Spleen (tissue), 11 donors: ENCODE data around the gene FOXI3. TPM values are rescaled to one million over a fixed set of nuclear protein-coding genes. Genes with fewer than 3 reads are reported as not detected.

ENCODE experiments used
- DNase-seq: peaks from one replicate; pipeline ENCODE4 v3.0.0-alpha.2; 2020
- H3K27ac ChIP-seq, 8 donors: fragments of 200-600 bp; sonication (generic) in 7 of 8; 1 replicate in 4 of 8; 2 replicates in 4 of 8; pipeline versions ENCODE4 v1.5.0 to v1.8.0; 2016 to 2021; ENCODE audit warnings: inconsistent platforms in 4 of 8, mild to moderate bottlenecking in 4 of 8, moderate library complexity in 1 of 8
- H3K27me3 ChIP-seq, 7 donors: fragments of 200-600 bp; sonication (generic) in 6 of 7; replicated peaks in 1 of 7; 1 replicate in 4 of 7; 2 replicates in 3 of 7; pipeline versions ENCODE4 v1.5.0 to v1.8.0; 2016 to 2021; ENCODE audit warnings: inconsistent platforms in 3 of 7, mild to moderate bottlenecking in 1 of 7
- H3K36me3 ChIP-seq, 6 donors: fragments of 200-600 bp; sonication (generic) in 5 of 6; 1 replicate in 4 of 6; 2 replicates in 2 of 6; pipeline versions ENCODE4 v1.5.0 to v1.8.0; 2016 to 2021; ENCODE audit warnings: inconsistent platforms in 2 of 6
- H3K4me1 ChIP-seq, 6 donors: fragments of 200-600 bp; sonication (generic) in 5 of 6; 1 replicate in 3 of 6; 2 replicates in 3 of 6; pipeline versions ENCODE4 v1.5.0 to v1.8.0; 2016 to 2021; ENCODE audit warnings: inconsistent platforms in 3 of 6
- H3K4me3 ChIP-seq, 8 donors: fragments of 200-600 bp; sonication (generic) in 7 of 8; 1 replicate in 4 of 8; 2 replicates in 4 of 8; pipeline versions ENCODE4 v1.5.0 to v1.8.0; 2016 to 2021; ENCODE audit warnings: inconsistent platforms in 4 of 8, mild to moderate bottlenecking in 4 of 8, moderate library complexity in 2 of 8
- H3K9me3 ChIP-seq, 8 donors: fragments of 200-600 bp; sonication (generic) in 7 of 8; 1 replicate in 4 of 8; 2 replicates in 4 of 8; pipeline versions ENCODE4 v1.5.0 to v1.8.0; 2016 to 2021; ENCODE audit warnings: inconsistent platforms in 4 of 8
- CTCF ChIP-seq, 11 experiments: fragments of 200-600 bp in 7 of 11; fragments of 450-650 bp in 4 of 11; sonication (generic) in 4 of 11; IDR thresholded peaks in 8 of 11; conservative IDR thresholded peaks in 3 of 11; 1 replicate in 7 of 11; 2 replicates in 4 of 11; pipeline versions ENCODE4 v1.4.0 to v1.8.0; 2016 to 2021; ENCODE audit warnings: antibody characterized with exemption in 11 of 11, inconsistent platforms in 4 of 11, mild to moderate bottlenecking in 1 of 11
- POLR2A ChIP-seq, 3 donors: fragments of 450-650 bp; IDR thresholded peaks; one replicate each; pipeline ENCODE4 v1.5.1; 2017; ENCODE audit warnings: antibody characterized with exemption in 3 of 3, mild to moderate bottlenecking in 1 of 3
- POLR2AphosphoS5 ChIP-seq, 3 donors: sonication (generic); formaldehyde crosslinking; IDR thresholded peaks; one replicate each; pipeline ENCODE4 v1.5.1; 2017; ENCODE audit warnings: antibody characterized with exemption in 3 of 3
- WGBS, 5 donors: extraction: QIAGEN DNeasy Blood & Tissue Kit in 3 of 5; methylation state at CpG; one replicate each; pipeline versions ENCODE4 v1.1.5 to v1.1.7; 2013 to 2018; 5-methylcytosine and 5-hydroxymethylcytosine counted together
- intact Hi-C: fragments of 100-400 bp; cut with DNase I; formaldehyde crosslinking; loops from one replicate; pipeline ENCODE4 v1.15.0; 2023; ENCODE audit warnings: low total_unique reads
- polyA plus RNA-seq, 3 donors: library from polyadenylated mRNA; stranded (reverse); fragments of 200-250 nt; gene quantifications; one replicate each; pipeline ENCODE4 v1.2.1, GENCODE V29; 2013
- total RNA-seq, 7 donors: library from RNA; depleted of rRNA in 3 of 7; stranded (reverse); fragments of >200 nt in 3 of 7; fragmentation: NEBNext Ultra II Directional in 4 of 7; extraction: Animal tissue kit (Norgen Biotek cat#: 25700) in 4 of 7; gene quantifications; one replicate each; pipeline versions ENCODE4 v1.1.0 to v1.2.1, GENCODE V29; 2016 to 2021
- donor health status: healthy with polysubstance abuse.
- donor health status: DM: no; HTN: no; CAD: no; lungs with moderate emphysema.
- donor health status: DM: no; HTN: no; CAD: no.
- donor health status: Bipolar disorder and iron deficiency.
- donor health status: healthy.
- donor health status: DM: no; HTN: no; CAD: no.
- donor health status: DM: yes; HTN: yes; CAD: no.

Gene FOXI3
- total and polyA plus RNA-seq, 10 donors, result not detected

GRCh38 chr2:88464153-88464552 lies 11.7 kb upstream of the FOXI3 start:
- intact Hi-C loops, result no loop called here
- no peaks in the 10 kb centered on the region for H3K9me3 ChIP-seq
- WGBS, 5 donors, result 85 to 88% (median 86%) methylated on average over 5 of the region's 5 CpGs
- H3K4me3 ChIP-seq, result no peak overlapping the region
- no peaks in the 10 kb centered on the region for H3K4me1 ChIP-seq
- peaks cover 0 to 53% (median 8%) of the 10 kb centered on the region in 7 donors for H3K27me3 ChIP-seq
- no peak for TF ChIP-seq POLR2A (IDR thresholded peaks at IDR 0.05)
- no peak for TF ChIP-seq CTCF (IDR thresholded peaks at IDR 0.05 in 8 of 11, conservative IDR thresholded peaks at IDR 0.05 in 3 of 11)
- no peak for TF ChIP-seq POLR2AphosphoS5 (IDR thresholded peaks at IDR 0.05)
- no peaks in the 10 kb centered on the region for H3K36me3 ChIP-seq
- no peak overlapping the region for H3K27ac ChIP-seq
- no peak for DNase-seq

- intact Hi-C loops, result no loop called here
- no peaks in the 10 kb centered on the region for H3K9me3 ChIP-seq
- 33 to 58% (median 50%) methylated on average over 1 of the region's 1 CpG for WGBS, 5 donors
- TF ChIP-seq POLR2AphosphoS5 (IDR thresholded peaks at IDR 0.05) (no peak), CTCF (IDR thresholded peaks at IDR 0.05 in 8 of 11, conservative IDR thresholded peaks at IDR 0.05 in 3 of 11) (no peak), POLR2A (IDR thresholded peaks at IDR 0.05) (no peak)
- H3K27ac ChIP-seq, result no peak overlapping the region
- DNase-seq, result no peak
- H3K36me3 ChIP-seq, result no peaks in the 10 kb centered on the region
- H3K4me3 ChIP-seq, result no peak overlapping the region
- peaks cover 0 to 96% (median 47%) of the 10 kb centered on the region in 7 donors for H3K27me3 ChIP-seq
- no peaks in the 10 kb centered on the region for H3K4me1 ChIP-seq
These were observed 6.1 kb upstream of the FOXI3 start for GRCh38 chr2:88458633-88459032.

- peak overlapping the region in 5 of 8 donors; percentile 34 to 71 (median 41) for H3K4me3 ChIP-seq
- H3K9me3 ChIP-seq, result no peaks in the 10 kb centered on the region
- TF ChIP-seq CTCF (IDR thresholded peaks at IDR 0.05 in 8 of 11, conservative IDR thresholded peaks at IDR 0.05 in 3 of 11) (no peak), POLR2AphosphoS5 (IDR thresholded peaks at IDR 0.05) (peak in 1 of 3 donors; percentile 13)
- no peaks in the 10 kb centered on the region for H3K36me3 ChIP-seq
- intact Hi-C loops, result no loop called here
- DNase-seq, result no peak
- 5 to 9% (median 6%) methylated on average over 29 of the region's 29 CpGs for WGBS, 5 donors
- H3K27me3 ChIP-seq, result peaks cover 0 to 99% (median 79%) of the 10 kb centered on the region in 7 donors
- H3K4me1 ChIP-seq, result peaks cover 0 to 18% (median 12%) of the 10 kb centered on the region in 6 donors
- no peak overlapping the region for H3K27ac ChIP-seq
These were observed 588 bp upstream of the FOXI3 start for GRCh38 chr2:88452980-88453582.

GRCh38 chr2:88451811-88452564 lies 505 bp downstream of the FOXI3 start:
- TF ChIP-seq CTCF (IDR thresholded peaks at IDR 0.05 in 8 of 11, conservative IDR thresholded peaks at IDR 0.05 in 3 of 11), result no peak
- TF ChIP-seq POLR2AphosphoS5 (IDR thresholded peaks at IDR 0.05), result no peak
- TF ChIP-seq POLR2A (IDR thresholded peaks at IDR 0.05), result no peak
- WGBS, 5 donors, result 2 to 5% (median 2%) methylated on average over 33 to 108 of the region's 108 CpGs
- Histone ChIP-seq H3K27me3 (peaks cover 0 to 99% (median 86%) of the 10 kb centered on the region in 7 donors), H3K9me3 (no peaks in the 10 kb centered on the region), H3K27ac (no peak overlapping the region), H3K4me1 (peaks cover 0 to 18% (median 12%) of the 10 kb centered on the region in 6 donors), H3K36me3 (no peaks in the 10 kb centered on the region), H3K4me3 (peak overlapping the region in 7 of 8 donors; percentile 22 to 71 (median 38))
- peak; percentile 79 for DNase-seq
- intact Hi-C loops, result no loop called here
